Measurements from ENCODE around the gene ARPC1B. TPM values are rescaled to one million over a fixed set of nuclear protein-coding genes. Genes with fewer than 3 reads are reported as not detected.

Gene ARPC1B
- polyA plus RNA-seq, 1 experiment = 190 TPM

- POLR2A ChIA-PET = no interaction called here
- no peak for DNase-seq (ENCODE audit: low read depth, low spot score)
- CTCF ChIA-PET = no interaction called here
- Histone ChIP-seq H3K27me3 (ENCODE audit: control insufficient read depth, insufficient read depth, low read length) (no peaks in the 10 kb centered on the region), H3K4me3 (ENCODE audit: low read depth, low read length) (no peak overlapping the region), H3K9me3 (ENCODE audit: control insufficient read depth, insufficient read depth, low read length) (no peaks in the 10 kb centered on the region), H3K27ac (ENCODE audit: low read depth, low read length) (no peak overlapping the region)
- no peak for TF ChIP-seq CTCF (IDR thresholded peaks at IDR 0.05; ENCODE audit: low read depth, low read length)
Measured at GRCh38 chr7:99404977-99405320, 30.4 kb downstream of the ARPC1B start.

- POLR2A ChIA-PET = no interaction called here
- no peak overlapping the region for H3K27ac ChIP-seq (ENCODE audit: low read depth, low read length)
Measured at GRCh38 chr7:99406557-99406956, 32.0 kb downstream of the ARPC1B start.

GRCh38 chr7:99407872-99408378 lies 33.4 kb downstream of the ARPC1B start:
- no peaks in the 10 kb centered on the region for H3K9me3 ChIP-seq (ENCODE audit: control insufficient read depth, insufficient read depth, low read length)
- no peak for DNase-seq (ENCODE audit: low read depth, low spot score)
- H3K4me3 ChIP-seq (ENCODE audit: low read depth, low read length) = peak overlapping the region; percentile 99
- TF ChIP-seq CTCF (IDR thresholded peaks at IDR 0.05; ENCODE audit: low read depth, low read length) = no peak
- H3K27ac ChIP-seq (ENCODE audit: low read depth, low read length) = peak overlapping the region; percentile 95
- CTCF ChIA-PET = interaction anchor here (1.1 kb wide), 1 partner anchor 8 kb away, joined by 3 read pairs; no protein-coding TSS in a partner anchor
- POLR2A ChIA-PET = interaction anchor here (0.8 to 1.9 kb wide), 7 partner anchors 8 to 429 kb away, joined by 3 to 12 read pairs (median 6); partner anchors contain the start of genes ARPC1A, CPSF4 and PTCD1
- H3K27me3 ChIP-seq (ENCODE audit: control insufficient read depth, insufficient read depth, low read length) = no peaks in the 10 kb centered on the region

More at GRCh38 chr7:99406557-99406956, 32.0 kb downstream of the ARPC1B start:
- Histone ChIP-seq H3K27me3 (ENCODE audit: control insufficient read depth, insufficient read depth, low read length) (no peaks in the 10 kb centered on the region), H3K4me3 (ENCODE audit: low read depth, low read length) (peak overlapping the region; percentile 99), H3K9me3 (ENCODE audit: control insufficient read depth, insufficient read depth, low read length) (no peaks in the 10 kb centered on the region)
- no peak for DNase-seq (ENCODE audit: low read depth, low spot score)
- TF ChIP-seq CTCF (IDR thresholded peaks at IDR 0.05; ENCODE audit: low read depth, low read length) = no peak
- CTCF ChIA-PET = interaction anchor here (0.9 kb wide), 1 partner anchor 9 kb away, joined by 5 read pairs; no protein-coding TSS in a partner anchor

GRCh38 chr7:99408379-99409191 lies 34.1 kb downstream of the ARPC1B start, which contains the start of the genes BUD31 and PDAP1:
Gene BUD31, plus strand, starts transcription at chr7:99408969. Its CDS starts 2,124 bp downstream, at chr7:99411093.
Gene PDAP1, minus strand, starts transcription at chr7:99408597. Its CDS starts 49 bp downstream, at chr7:99408548.
- H3K27me3 ChIP-seq (ENCODE audit: control insufficient read depth, insufficient read depth, low read length) = no peaks in the 10 kb centered on the region
- H3K4me3 ChIP-seq (ENCODE audit: low read depth, low read length) = peak within 1 kb of the TSS; percentile 99
- H3K27ac ChIP-seq (ENCODE audit: low read depth, low read length) = peak within 1 kb of the TSS; percentile 99
- POLR2A ChIA-PET = interaction anchor here (0.6 to 1.9 kb wide), 16 partner anchors 8 to 430 kb away, joined by 3 to 12 read pairs (median 5); partner anchors contain the start of genes ARPC1A, CPSF4, PTCD1 and ZNF789
- no peaks in the 10 kb centered on the region for H3K9me3 ChIP-seq (ENCODE audit: control insufficient read depth, insufficient read depth, low read length)
- DNase-seq (ENCODE audit: low read depth, low spot score) = peak; percentile 88
- CTCF ChIA-PET = interaction anchor here (1.1 kb wide), 1 partner anchor 8 kb away, joined by 3 read pairs; no protein-coding TSS in a partner anchor
- no peak for TF ChIP-seq CTCF (IDR thresholded peaks at IDR 0.05; ENCODE audit: low read depth, low read length)

- POLR2A ChIA-PET = interaction anchor here (0.6 to 1.9 kb wide), 15 partner anchors 9 to 306 kb away, joined by 3 to 12 read pairs (median 5); partner anchors contain the start of genes ARPC1A, CPSF4, PTCD1 and ZNF789
- H3K9me3 ChIP-seq (ENCODE audit: control insufficient read depth, insufficient read depth, low read length) = no peaks in the 10 kb centered on the region
- no peak for TF ChIP-seq CTCF (IDR thresholded peaks at IDR 0.05; ENCODE audit: low read depth, low read length)
- H3K4me3 ChIP-seq (ENCODE audit: low read depth, low read length) = peak overlapping the region; percentile 99
- H3K27ac ChIP-seq (ENCODE audit: low read depth, low read length) = peak overlapping the region; percentile 99
- no peak for DNase-seq (ENCODE audit: low read depth, low spot score)
- H3K27me3 ChIP-seq (ENCODE audit: control insufficient read depth, insufficient read depth, low read length) = no peaks in the 10 kb centered on the region
- CTCF ChIA-PET = no interaction called here
Measured at GRCh38 chr7:99409192-99409572, 34.7 kb downstream of the ARPC1B start.

All from AG04450 (cell line).